Measurements from ENCODE around the gene SINHCAF. TPM values are rescaled to one million over a fixed set of nuclear protein-coding genes. Genes with fewer than 3 reads are reported as not detected.

The SINHCAF gene
- total RNA-seq, 1 donor from 2014 or later, result 157 TPM

- no peak for TF ChIP-seq CTCF (IDR thresholded peaks at IDR 0.05)
- DNase-seq, result no peak
- H3K27me3 Mint-ChIP-seq, result no peaks in the 10 kb centered on the region
- ATAC-seq (ENCODE audit: low read depth), result no peak
- H3K4me3 Mint-ChIP-seq, result no peak overlapping the region
- ChIA-PET POLR2A (no interaction called here), CTCF (no interaction called here)
- intact Hi-C loops (cut with micrococcal nuclease), result no loop called here
- peaks cover 7% of the 10 kb centered on the region for H3K36me3 Mint-ChIP-seq (ENCODE audit: low read depth)
- no peaks in the 10 kb centered on the region for H3K9me3 Mint-ChIP-seq
- H3K27ac Mint-ChIP-seq, result no peak overlapping the region
- no peaks in the 10 kb centered on the region for H3K4me1 Mint-ChIP-seq
Measured at GRCh38 chr12:31265722-31266121, 60.2 kb downstream of the SINHCAF start.

- no peak for TF ChIP-seq CTCF (IDR thresholded peaks at IDR 0.05)
- Mint-ChIP-seq H3K4me1 (no peaks in the 10 kb centered on the region), H3K27me3 (no peaks in the 10 kb centered on the region), H3K36me3 (ENCODE audit: low read depth) (peaks cover 5% of the 10 kb centered on the region), H3K9me3 (no peaks in the 10 kb centered on the region), H3K4me3 (no peak overlapping the region), H3K27ac (no peak overlapping the region)
- POLR2A ChIA-PET, result no interaction called here
- CTCF ChIA-PET, result interaction anchor here (2.4 kb wide), 1 partner anchor 8 kb away, joined by 9 read pairs; no protein-coding TSS in a partner anchor
- intact Hi-C loops (cut with micrococcal nuclease), result no loop called here
- DNase-seq, result no peak
- ATAC-seq (ENCODE audit: low read depth), result no peak
Measured at GRCh38 chr12:31263661-31264060, 62.3 kb downstream of the SINHCAF start.

DNA sequence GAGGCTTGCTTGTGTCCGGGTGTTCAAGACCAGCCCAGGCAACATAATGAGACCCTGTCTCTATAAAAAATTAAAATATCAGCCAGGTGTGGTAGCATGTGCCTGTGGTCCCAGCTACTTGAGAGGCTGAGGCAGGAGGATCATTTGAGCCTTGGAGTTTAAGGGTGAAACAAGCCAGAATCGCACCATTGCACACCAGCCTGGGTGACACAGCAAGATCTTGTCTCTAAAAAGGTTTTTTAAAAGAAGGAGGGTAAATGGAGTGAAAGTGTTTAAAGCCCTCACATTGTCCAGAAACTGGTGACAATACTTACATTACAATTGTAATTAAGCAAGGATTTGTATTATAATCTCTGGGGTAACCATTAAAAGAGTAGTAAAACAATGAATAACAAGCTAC is 64.2 kb downstream of the SINHCAF start:
- POLR2A ChIA-PET, result no interaction called here
- CTCF ChIA-PET, result interaction anchor here (3.3 kb wide), 1 partner anchor 10 kb away, joined by 15 read pairs; no protein-coding TSS in a partner anchor
- H3K27me3 Mint-ChIP-seq, result no peaks in the 10 kb centered on the region
- no peak for ATAC-seq (ENCODE audit: low read depth)
- peaks cover 3% of the 10 kb centered on the region for H3K36me3 Mint-ChIP-seq (ENCODE audit: low read depth)
- no peaks in the 10 kb centered on the region for H3K4me1 Mint-ChIP-seq
- intact Hi-C loops (cut with micrococcal nuclease), result no loop called here
- H3K27ac Mint-ChIP-seq, result no peak overlapping the region
- no peak for DNase-seq
- no peaks in the 10 kb centered on the region for H3K9me3 Mint-ChIP-seq
- no peak overlapping the region for H3K4me3 Mint-ChIP-seq
- TF ChIP-seq CTCF (IDR thresholded peaks at IDR 0.05), result no peak

GRCh38 chr12:31260840-31261239 is 65.1 kb downstream of the SINHCAF start:
- no peak for TF ChIP-seq CTCF (IDR thresholded peaks at IDR 0.05)
- no peak for DNase-seq
- Mint-ChIP-seq H3K4me3 (no peak overlapping the region), H3K9me3 (no peaks in the 10 kb centered on the region), H3K36me3 (ENCODE audit: low read depth) (no peaks in the 10 kb centered on the region), H3K27ac (no peak overlapping the region), H3K4me1 (no peaks in the 10 kb centered on the region), H3K27me3 (no peaks in the 10 kb centered on the region)
- ChIA-PET CTCF (interaction anchor here (3.3 kb wide), 1 partner anchor 11 kb away, joined by 15 read pairs; no protein-coding TSS in a partner anchor), POLR2A (interaction anchor here (0.6 to 1.1 kb wide), 2 partner anchors 14 to 1239 kb away, joined by 5 to 7 read pairs; no protein-coding TSS in a partner anchor)
- intact Hi-C loops (cut with micrococcal nuclease), result no loop called here
- ATAC-seq (ENCODE audit: low read depth), result no peak

DNA sequence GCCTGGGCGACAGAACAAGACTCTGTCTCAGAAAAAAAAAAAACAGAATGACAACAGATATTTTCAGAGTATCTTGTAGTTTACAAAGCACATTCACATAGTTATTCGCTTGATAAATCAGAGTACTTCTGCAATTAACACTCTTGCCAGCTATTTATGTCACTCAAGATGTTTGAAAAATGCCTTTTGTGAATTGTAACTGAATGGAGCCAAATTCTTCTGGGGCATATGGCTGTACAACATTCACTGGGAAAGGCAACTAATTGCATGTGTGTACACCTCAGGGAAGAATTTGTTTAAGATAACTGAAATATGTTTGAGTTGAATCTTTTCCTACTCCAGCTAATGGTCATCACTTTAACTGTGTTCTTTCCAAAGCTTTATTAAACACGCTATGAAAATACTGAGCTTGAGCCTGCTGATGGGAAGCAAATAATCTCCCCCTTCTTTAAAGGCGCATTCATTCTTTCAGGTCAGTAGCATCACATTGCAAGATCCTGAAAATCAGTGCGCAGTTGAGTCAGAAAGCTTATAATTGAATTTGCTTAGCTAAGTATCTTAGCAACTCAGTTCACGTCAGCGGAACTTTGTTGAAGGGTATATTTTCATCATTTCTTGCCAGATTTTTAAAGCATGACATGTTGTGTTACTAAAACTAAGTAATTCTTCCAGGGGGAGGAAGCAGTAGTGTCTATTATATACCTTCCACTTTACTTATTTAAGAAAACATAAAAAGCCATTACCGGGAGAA is 66.6 kb downstream of the SINHCAF start:
- intact Hi-C loops (cut with micrococcal nuclease), result no loop called here
- Mint-ChIP-seq H3K4me3 (no peak overlapping the region), H3K9me3 (no peaks in the 10 kb centered on the region), H3K27me3 (no peaks in the 10 kb centered on the region), H3K27ac (no peak overlapping the region), H3K36me3 (ENCODE audit: low read depth) (no peaks in the 10 kb centered on the region), H3K4me1 (no peaks in the 10 kb centered on the region)
- DNase-seq, result no peak
- no peak for TF ChIP-seq CTCF (IDR thresholded peaks at IDR 0.05)
- ChIA-PET CTCF (interaction anchor here (1.1 to 3.3 kb wide), 2 partner anchors 12 to 22 kb away, joined by 3 to 15 read pairs; no protein-coding TSS in a partner anchor), POLR2A (no interaction called here)
- no peak for ATAC-seq (ENCODE audit: low read depth)

Measured in activated B cell treated with CpG ODN at 0.5 μM for 24 hours (primary cell).